Measurements from ENCODE around the gene SEMA6A.

- TF ChIP-seq CTCF (conservative IDR thresholded peaks at IDR 0.05; ENCODE audit: low read depth, low read length): no peak
- TF ChIP-seq EZH2 (IDR thresholded peaks at IDR 0.05; ENCODE audit: low read length, unreplicated experiment): no peak
Observed at GRCh38 chr5:116536316-116537083, 38.1 kb downstream of the SEMA6A start.

Data from PC-3 (cell line).